GM10847 (cell line): Measurements from ENCODE around the gene SPINK1.

Source experiments
- POLR2A ChIP-seq: IDR thresholded peaks from 2 replicates; pipeline ENCODE4 v1.6.1; 2011; ENCODE audit not compliant: insufficient read length; ENCODE audit errors: extremely low read depth

Gene SPINK1

GRCh38 chr5:147819261-147819770, 12.2 kb downstream of the SPINK1 start:
- TF ChIP-seq POLR2A, result no peak

DNA sequence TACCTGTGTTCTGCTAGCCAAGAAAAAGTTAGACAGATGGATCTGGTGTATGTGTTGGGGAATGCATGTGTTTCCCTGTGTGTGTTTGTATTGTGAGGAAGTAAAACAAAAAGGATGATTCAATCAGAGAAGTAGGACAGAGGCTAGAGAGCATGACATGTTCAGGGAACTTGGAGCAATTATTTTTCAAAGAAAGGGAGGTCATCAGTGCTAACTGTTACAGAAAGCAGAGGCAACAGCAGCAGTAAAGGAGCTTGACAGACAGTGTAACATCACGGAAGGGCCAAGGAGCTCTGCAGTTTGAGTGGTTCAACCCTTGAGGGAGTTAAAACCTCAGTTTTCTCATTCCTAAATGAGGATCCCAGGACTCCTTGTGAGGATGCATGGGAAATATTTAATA, 13.2 kb downstream of the SPINK1 start:
- TF ChIP-seq POLR2A, result no peak

GRCh38 chr5:147813696-147814095, 17.8 kb downstream of the SPINK1 start:
- TF ChIP-seq POLR2A, result no peak

DNA sequence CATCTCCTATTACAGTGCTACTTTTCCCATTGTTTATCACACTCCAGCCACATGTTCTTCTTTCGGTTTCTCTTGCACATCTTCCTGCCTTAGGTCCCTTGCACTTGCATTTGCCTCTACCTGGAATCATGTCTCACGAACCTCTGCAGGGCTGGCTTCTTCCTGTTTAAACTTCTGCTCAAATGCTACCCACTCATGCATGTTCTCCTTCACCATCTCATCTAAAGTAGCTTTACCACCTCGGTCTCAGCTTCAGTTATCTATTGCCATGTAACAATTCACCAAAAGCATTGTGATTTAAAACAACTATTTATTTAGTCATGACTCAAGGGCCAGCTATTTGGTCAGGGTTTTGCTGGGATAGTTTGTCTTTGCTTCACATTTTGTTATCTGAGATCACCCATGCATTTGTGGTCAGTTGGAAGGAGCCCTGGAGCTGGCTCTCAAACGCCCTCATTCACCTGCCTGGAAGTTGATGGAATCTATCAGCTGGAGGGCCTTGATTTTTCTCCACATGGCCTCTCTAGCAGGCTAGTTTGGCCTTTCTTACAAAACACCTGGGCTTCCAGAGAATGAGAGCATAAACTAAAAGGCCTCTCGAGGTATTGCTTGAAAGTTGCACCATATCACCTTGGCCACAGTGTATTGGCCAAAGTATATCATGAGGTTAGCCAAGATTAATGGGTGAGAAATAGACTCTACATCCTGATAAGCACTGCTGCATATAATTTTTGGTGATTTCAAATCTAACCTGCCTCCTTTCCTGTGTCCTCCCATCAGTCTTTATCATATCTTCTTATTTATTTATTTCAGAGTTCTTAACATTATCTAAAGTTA, 21.4 kb downstream of the SPINK1 start:
- no peak for TF ChIP-seq POLR2A

- TF ChIP-seq POLR2A, result no peak
Measured at GRCh38 chr5:147805030-147805454, 26.4 kb downstream of the SPINK1 start.

DNA sequence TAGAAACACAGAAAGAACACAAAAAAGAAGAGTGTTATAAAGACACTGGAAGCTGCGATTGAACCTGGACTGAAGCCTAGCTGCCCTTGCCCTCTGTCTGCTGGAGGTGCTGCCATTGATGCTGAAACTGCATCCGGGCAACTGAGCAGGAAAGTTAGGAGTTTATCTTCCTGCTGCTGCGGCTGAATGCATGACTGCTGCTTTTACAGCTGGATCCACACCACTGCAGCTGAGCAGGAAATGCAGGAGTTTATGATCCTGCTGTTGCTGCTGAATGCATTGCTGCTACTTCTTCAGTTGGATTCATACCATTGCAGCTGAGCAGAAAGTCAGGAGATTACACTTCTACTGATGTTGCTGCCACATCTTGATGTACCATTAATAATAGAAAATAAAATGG, 27.1 kb downstream of the SPINK1 start:
- TF ChIP-seq POLR2A, result no peak

GRCh38 chr5:147803926-147804325, 27.5 kb downstream of the SPINK1 start:
- TF ChIP-seq POLR2A, result no peak

- no peak for TF ChIP-seq POLR2A
Measured at GRCh38 chr5:147801461-147801860, 30.0 kb downstream of the SPINK1 start.

- TF ChIP-seq POLR2A, result no peak
Measured at GRCh38 chr5:147800491-147800890, 31.0 kb downstream of the SPINK1 start.

GRCh38 chr5:147796556-147797308, 34.7 kb downstream of the SPINK1 start:
- TF ChIP-seq POLR2A, result no peak

DNA sequence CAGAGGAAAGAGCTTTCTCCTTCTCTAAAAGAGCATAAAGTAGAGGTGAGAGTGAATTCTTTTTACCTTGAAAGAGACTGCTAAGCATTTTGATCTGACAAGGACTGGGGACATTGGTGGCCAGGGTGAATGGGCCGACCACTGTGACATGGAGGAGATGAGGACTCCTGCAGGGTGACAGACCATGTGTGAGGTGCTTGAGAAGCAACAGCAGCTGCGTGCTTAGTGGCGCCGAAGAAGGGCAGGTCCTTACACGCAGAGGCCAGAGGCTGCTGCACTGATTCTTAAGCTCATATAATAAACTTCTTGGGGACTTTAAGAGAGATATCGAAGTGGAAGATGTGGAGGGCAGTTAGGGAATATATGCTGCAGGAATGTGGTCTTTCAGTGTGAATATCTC, 40.3 kb downstream of the SPINK1 start:
- TF ChIP-seq POLR2A, result no peak

DNA sequence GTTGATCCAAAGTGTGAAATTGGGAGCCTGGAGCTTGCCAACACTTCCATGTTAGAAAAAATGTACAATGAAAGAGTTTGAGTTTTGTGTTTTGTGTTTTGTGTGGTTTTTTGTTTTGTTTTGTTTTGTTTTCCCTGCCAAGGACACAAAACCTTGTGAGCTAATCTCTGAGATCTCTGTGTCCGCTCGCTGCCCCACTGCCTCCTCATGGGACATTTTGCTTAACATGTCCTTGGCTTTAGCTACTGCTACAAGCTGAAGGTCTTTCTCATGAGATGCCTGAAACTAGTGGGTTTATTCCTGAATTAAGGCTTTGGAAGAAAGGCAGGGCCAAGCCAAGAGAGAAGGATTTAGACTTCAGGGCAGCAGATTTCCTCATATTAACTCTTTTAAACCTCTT, 41.7 kb downstream of the SPINK1 start:
- TF ChIP-seq POLR2A, result no peak

- no peak for TF ChIP-seq POLR2A
Measured at GRCh38 chr5:147788023-147788422, 43.4 kb downstream of the SPINK1 start.

DNA sequence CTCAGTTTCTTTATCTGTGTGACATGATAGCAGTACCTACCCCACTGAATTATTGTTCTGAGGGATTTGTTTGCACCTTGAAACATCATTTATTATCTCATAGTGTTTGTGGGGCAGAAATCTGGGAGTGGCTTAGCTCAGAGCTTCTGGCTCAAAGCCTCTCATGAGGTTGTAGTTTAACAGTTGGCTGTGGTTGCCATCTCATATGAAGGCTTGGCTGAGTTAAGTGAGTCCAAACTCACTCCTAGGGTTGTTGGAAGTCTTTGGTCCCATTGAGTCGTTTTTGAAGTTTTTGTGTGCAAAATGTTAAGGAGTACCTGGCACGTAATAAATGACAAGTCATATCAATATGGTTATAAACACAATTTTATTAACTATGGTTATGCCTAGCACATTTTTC, 45.3 kb downstream of the SPINK1 start:
- TF ChIP-seq POLR2A, result no peak

DNA sequence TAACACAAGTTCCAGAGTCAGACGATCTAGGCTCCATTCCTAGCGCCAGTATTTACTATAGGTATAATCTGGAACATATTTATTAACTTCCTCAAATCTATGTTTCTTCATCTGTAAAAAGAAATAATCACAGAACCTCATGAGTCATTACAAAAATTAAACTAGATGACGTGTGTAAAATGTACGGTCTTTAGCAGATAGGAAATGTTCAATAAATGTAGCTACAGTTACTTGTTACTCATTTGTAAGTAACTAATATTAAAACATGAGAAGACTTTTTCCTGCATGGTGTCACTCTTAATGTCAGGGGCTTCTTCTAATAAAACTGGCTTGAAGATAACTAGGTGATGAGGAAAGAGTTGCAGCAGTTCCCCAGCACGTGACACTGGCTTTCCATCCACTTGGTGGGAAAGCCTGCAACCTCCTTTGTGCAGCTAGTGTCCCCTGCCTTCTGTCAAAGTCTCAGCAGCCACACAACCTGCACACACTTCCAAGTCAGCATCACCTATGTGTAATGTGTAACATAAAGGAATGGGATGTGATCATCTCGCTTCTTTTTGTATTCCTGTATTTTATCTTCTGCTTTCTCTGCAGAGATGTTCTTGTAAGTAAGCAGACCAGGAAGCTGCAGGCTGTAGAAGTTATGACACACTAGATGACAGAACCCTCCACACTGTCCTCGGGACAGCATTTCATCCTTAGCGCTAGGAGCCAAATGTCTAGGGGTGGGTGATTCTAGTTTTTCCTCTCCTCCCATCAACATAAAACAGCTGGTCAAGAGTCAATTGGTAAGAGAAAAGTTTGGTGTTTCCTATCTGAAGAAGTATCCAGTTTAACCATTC, 47.1 kb downstream of the SPINK1 start:
- TF ChIP-seq POLR2A, result no peak
